Hindlimb muscle (tissue), 1 donor: ENCODE data around the gene TUT1. TPM values are rescaled to one million over a fixed set of nuclear protein-coding genes. Genes with fewer than 3 reads are reported as not detected.
"Not testable (repeated sequence)": the region's sequence is repeated elsewhere in the genome, so short reads cannot be mapped to it uniquely, and the experiment has no call there.

Experiments used
- DNase-seq: peaks from one replicate; pipeline ENCODE4 v3.0.0-alpha.2; 2013
- polyA plus RNA-seq: library from polyadenylated mRNA; unstranded; fragments of 120-200 nt; gene quantifications from one replicate; pipeline ENCODE4 v1.2.1, GENCODE V29; 2013; ENCODE audit not compliant: insufficient read length

Gene TUT1
- polyA plus RNA-seq, 1 donor = 16.9 TPM

GRCh38 chr11:62577046-62577714, 14.1 kb downstream of the TUT1 start:
- no peak for DNase-seq

GRCh38 chr11:62575837-62576236, 15.5 kb downstream of the TUT1 start:
- DNase-seq = no peak

GRCh38 chr11:62575156-62575555, 16.2 kb downstream of the TUT1 start:
- DNase-seq = no peak

- peak; percentile 65 for DNase-seq
These were observed 16.8 kb downstream of the TUT1 start for GRCh38 chr11:62574363-62575071.

- DNase-seq = peak; percentile 99
These were observed 17.5 kb downstream of the TUT1 start, which contains the start of gene EEF1G for GRCh38 chr11:62573592-62574362. TSS of gene EEF1G (minus strand) at chr11:62573891. CDS start at chr11:62573842, 49 bp downstream.

GRCh38 chr11:62573006-62573591, 18.2 kb downstream of the TUT1 start:
- no peak for DNase-seq

- no peak for DNase-seq
These were observed 18.9 kb downstream of the TUT1 start for GRCh38 chr11:62572431-62572830.

- DNase-seq = not testable (repeated sequence)
These were observed 19.8 kb downstream of the TUT1 start for GRCh38 chr11:62571493-62571892.

- not testable (repeated sequence) for DNase-seq
These were observed 20.4 kb downstream of the TUT1 start for GRCh38 chr11:62570903-62571302.

GRCh38 chr11:62569611-62570010, 21.7 kb downstream of the TUT1 start:
- no peak for DNase-seq

GRCh38 chr11:62567018-62567633, 24.2 kb downstream of the TUT1 start:
- DNase-seq = no peak

GRCh38 chr11:62566247-62566646, 25.1 kb downstream of the TUT1 start:
- DNase-seq = no peak

GRCh38 chr11:62565100-62565802, 26.1 kb downstream of the TUT1 start:
- no peak for DNase-seq

- not testable (repeated sequence) for DNase-seq
These were observed 29.6 kb downstream of the TUT1 start for GRCh38 chr11:62561677-62562230.

GRCh38 chr11:62560566-62561103, 30.7 kb downstream of the TUT1 start:
- no peak for DNase-seq

- DNase-seq = not testable (repeated sequence)
These were observed 31.7 kb downstream of the TUT1 start for GRCh38 chr11:62559626-62560025.

- DNase-seq = no peak
These were observed 32.1 kb downstream of the TUT1 start for GRCh38 chr11:62559204-62559603.

- no peak for DNase-seq
These were observed 32.7 kb downstream of the TUT1 start for GRCh38 chr11:62558669-62559068.

- no peak for DNase-seq
These were observed 34.3 kb downstream of the TUT1 start for GRCh38 chr11:62556875-62557631.
